ENCODE results near the gene ERCC1.

Gene ERCC1

GRCh38 chr19:45363861-45364459 lies 59.8 kb downstream of the ERCC1 start:
- Mint-ChIP-seq H3K36me3 (peaks cover 33 to 57% of the 10 kb centered on the region in 2 donors), H3K27ac (no peak overlapping the region), H3K4me1 (peaks cover 2 to 9% of the 10 kb centered on the region in 2 donors), H3K4me3 (no peak overlapping the region), H3K9me3 (no peaks in the 10 kb centered on the region), H3K27me3 (no peaks in the 10 kb centered on the region)
- no peak for DNase-seq
- no peak for ATAC-seq (replicated peaks)

GRCh38 chr19:45362291-45362690 lies 61.4 kb downstream of the ERCC1 start:
- Mint-ChIP-seq H3K4me3 (no peak overlapping the region), H3K27me3 (no peaks in the 10 kb centered on the region), H3K9me3 (no peaks in the 10 kb centered on the region), H3K27ac (no peak overlapping the region), H3K36me3 (peaks cover 37 to 64% of the 10 kb centered on the region in 2 donors), H3K4me1 (no peaks in the 10 kb centered on the region)
- DNase-seq (no peak), ATAC-seq (replicated peaks) (no peak)

- ATAC-seq (replicated peaks) (no peak), DNase-seq (no peak)
- peak overlapping the region; percentile 44 for H3K27ac Mint-ChIP-seq
- no peaks in the 10 kb centered on the region for H3K27me3 Mint-ChIP-seq
- H3K9me3 Mint-ChIP-seq: no peaks in the 10 kb centered on the region
- H3K4me1 Mint-ChIP-seq: no peaks in the 10 kb centered on the region
- no peak overlapping the region for H3K4me3 Mint-ChIP-seq
- peaks cover 43 to 69% of the 10 kb centered on the region in 2 donors for H3K36me3 Mint-ChIP-seq
Observed at GRCh38 chr19:45361608-45362007, 62.1 kb downstream of the ERCC1 start.

- no peaks in the 10 kb centered on the region for H3K9me3 Mint-ChIP-seq
- DNase-seq: no peak
- no peak overlapping the region for H3K27ac Mint-ChIP-seq
- no peak for ATAC-seq (replicated peaks)
- no peaks in the 10 kb centered on the region for H3K27me3 Mint-ChIP-seq
- H3K4me3 Mint-ChIP-seq: no peak overlapping the region
- H3K36me3 Mint-ChIP-seq: peaks cover 61 to 76% of the 10 kb centered on the region in 2 donors
- no peaks in the 10 kb centered on the region for H3K4me1 Mint-ChIP-seq
Observed at GRCh38 chr19:45358213-45358792, 65.4 kb downstream of the ERCC1 start.

GRCh38 chr19:45357445-45357783 lies 66.3 kb downstream of the ERCC1 start:
- Mint-ChIP-seq H3K27ac (no peak overlapping the region), H3K4me3 (no peak overlapping the region), H3K4me1 (no peaks in the 10 kb centered on the region), H3K27me3 (no peaks in the 10 kb centered on the region), H3K36me3 (peaks cover 67 to 78% of the 10 kb centered on the region in 2 donors), H3K9me3 (no peaks in the 10 kb centered on the region)
- DNase-seq: no peak
- ATAC-seq (replicated peaks): no peak
